H9 (cell line): Measurements from ENCODE around the gene CAPN2. TPM values are rescaled to one million over a fixed set of nuclear protein-coding genes. Genes with fewer than 3 reads are reported as not detected.
A peak's percentile ranks its signal among the peaks of the same experiment; 100 is the strongest.

Experiments used
- DNase-seq: peaks from one replicate; pipeline ENCODE4 v3.0.0-alpha.2; 2017
- H2AFZ ChIP-seq: one replicate; pipeline ENCODE4 v1.6.1; 2013; ENCODE audit warnings: mild to moderate bottlenecking, low read length, control low read depth, moderate library complexity
- H2AK5ac ChIP-seq: 2 replicates; pipeline ENCODE4 v1.6.1; 2013; ENCODE audit warnings: low read length, control low read depth, mixed read lengths; ENCODE audit not compliant: insufficient read length
- H2BK120ac ChIP-seq: one replicate; pipeline ENCODE4 v1.6.1; 2013; ENCODE audit warnings: low read depth, mild to moderate bottlenecking, low read length, control low read depth, inconsistent platforms; ENCODE audit not compliant: poor library complexity, severe bottlenecking
- H2BK12ac ChIP-seq: 2 replicates; pipeline ENCODE4 v1.6.1; 2013; ENCODE audit warnings: low read length, control low read depth, mixed read lengths, low read depth; ENCODE audit not compliant: insufficient read length
- H2BK15ac ChIP-seq: 2 replicates; pipeline ENCODE4 v1.6.1; 2013; ENCODE audit warnings: low read depth, low read length, control low read depth
- H2BK20ac ChIP-seq: one replicate; pipeline ENCODE4 v1.6.1; 2013; ENCODE audit warnings: low read depth, mild to moderate bottlenecking, low read length, control low read depth, inconsistent platforms; ENCODE audit not compliant: poor library complexity, severe bottlenecking
- H2BK5ac ChIP-seq: 2 replicates; pipeline ENCODE4 v1.6.1; 2013; ENCODE audit warnings: low read length, control low read depth, mixed read lengths; ENCODE audit not compliant: insufficient read length
- H3K14ac ChIP-seq: 2 replicates; pipeline ENCODE4 v1.6.1; 2013; ENCODE audit warnings: low read length, control low read depth; ENCODE audit not compliant: insufficient read depth
- H3K18ac ChIP-seq: 2 replicates; pipeline ENCODE4 v1.6.1; 2013; ENCODE audit warnings: low read depth, mild to moderate bottlenecking, mixed read lengths, low read length, control low read depth; ENCODE audit not compliant: insufficient read length
- H3K23ac ChIP-seq: 2 replicates; pipeline ENCODE4 v1.6.1; 2013; ENCODE audit warnings: low read length, control low read depth, mixed read lengths, low read depth; ENCODE audit not compliant: insufficient read length
- H3K23me2 ChIP-seq: 2 replicates; pipeline ENCODE4 v1.6.1; 2013; ENCODE audit warnings: low read depth, mild to moderate bottlenecking, mixed read lengths, low read length, control low read depth; ENCODE audit not compliant: insufficient read length, poor library complexity, severe bottlenecking
- H3K27ac ChIP-seq: 2 replicates; pipeline ENCODE4 v1.5.1; 2013; ENCODE audit warnings: low read length, control low read depth, mixed read lengths, low read depth; ENCODE audit not compliant: insufficient read length
- H3K27me3 ChIP-seq: 2 replicates; pipeline ENCODE4 v1.6.1; 2013; ENCODE audit warnings: low read length, control low read depth, inconsistent platforms; ENCODE audit not compliant: insufficient read depth
- H3K4ac ChIP-seq: 2 replicates; pipeline ENCODE4 v1.6.1; 2013; ENCODE audit warnings: low read depth, mild to moderate bottlenecking, control low read depth, inconsistent platforms, low read length, moderate library complexity
- H3K4me1 ChIP-seq: 2 replicates; pipeline ENCODE4 v1.6.1; 2013; ENCODE audit warnings: low read length, control low read depth, inconsistent platforms; ENCODE audit not compliant: insufficient read depth
- H3K4me2 ChIP-seq: 2 replicates; pipeline ENCODE4 v1.6.1; 2013; ENCODE audit warnings: low read length, control low read depth, mixed read lengths; ENCODE audit not compliant: insufficient read length, insufficient read depth
- H3K56ac ChIP-seq: 2 replicates; pipeline ENCODE4 v1.6.1; 2013; ENCODE audit warnings: low read depth, mild to moderate bottlenecking, mixed read lengths, low read length, control low read depth; ENCODE audit not compliant: insufficient read length
- H3K79me1 ChIP-seq: 2 replicates; pipeline ENCODE4 v1.6.1; 2013; ENCODE audit warnings: low read depth, mild to moderate bottlenecking, moderate library complexity, low read length, control low read depth, inconsistent platforms; ENCODE audit not compliant: insufficient read depth, poor library complexity, severe bottlenecking
- H3K79me2 ChIP-seq: 2 replicates; pipeline ENCODE4 v1.6.1; 2013; ENCODE audit warnings: low read length, control low read depth, inconsistent platforms; ENCODE audit not compliant: insufficient read depth
- H3K9ac ChIP-seq: 2 replicates; pipeline ENCODE4 v1.6.1; 2013; ENCODE audit warnings: low read length, control low read depth, mixed read lengths; ENCODE audit not compliant: insufficient read length; ENCODE audit errors: extremely low read depth
- H3K9me3 ChIP-seq: one replicate; pipeline ENCODE4 v1.6.1; 2013; ENCODE audit warnings: low read depth, low read length, inconsistent platforms; ENCODE audit not compliant: control insufficient read depth
- H3T11ph ChIP-seq: one replicate; pipeline ENCODE4 v1.6.1; 2013; ENCODE audit warnings: mild to moderate bottlenecking, low read length, control low read depth, inconsistent platforms
- H4K20me1 ChIP-seq: one replicate; pipeline ENCODE4 v1.6.1; 2013; ENCODE audit not compliant: control insufficient read depth, insufficient read length, insufficient read depth
- H4K5ac ChIP-seq: 2 replicates; pipeline ENCODE4 v1.6.1; 2013; ENCODE audit warnings: low read depth, mild to moderate bottlenecking, mixed read lengths, low read length, control low read depth; ENCODE audit not compliant: insufficient read length
- H4K8ac ChIP-seq: replicated peaks from 2 replicates; pipeline ENCODE4 v1.6.1; 2013; ENCODE audit warnings: low read length, control low read depth, mixed read lengths, low read depth; ENCODE audit not compliant: insufficient read length
- H4K91ac ChIP-seq: 2 replicates; pipeline ENCODE4 v1.6.1; 2013; ENCODE audit warnings: low read depth, mild to moderate bottlenecking, moderate library complexity, mixed read lengths, low read length, control low read depth; ENCODE audit not compliant: insufficient read length
- H3K27ac Mint-ChIP-seq, 3 experiments: 2 replicates in 2 of 3; 3 replicates in 1 of 3; pipeline ENCODE4 v1.8.0; 2020 to 2021; ENCODE audit warnings: mixed read lengths in 3 of 3, mild to moderate bottlenecking in 1 of 3, moderate library complexity in 1 of 3
- H3K27me3 Mint-ChIP-seq: 2 replicates; pipeline ENCODE4 v1.8.0; 2021; ENCODE audit warnings: low read depth, mild to moderate bottlenecking, moderate library complexity, mixed read lengths
- H3K36me3 Mint-ChIP-seq, 3 experiments: 2 replicates in 2 of 3; 3 replicates in 1 of 3; pipeline ENCODE4 v1.8.0; 2020 to 2021; ENCODE audit warnings: low read depth in 3 of 3, mixed read lengths in 3 of 3; ENCODE audit not compliant: insufficient read depth in 1 of 3
- H3K4me1 Mint-ChIP-seq, 2 experiments: 2 replicates each; pipeline ENCODE4 v1.8.0; 2020; ENCODE audit warnings: mixed read lengths in 2 of 2
- H3K4me3 Mint-ChIP-seq, 2 experiments: 2 replicates in 1 of 2; 3 replicates in 1 of 2; pipeline ENCODE4 v1.8.0; 2020 to 2021; ENCODE audit warnings: mild to moderate bottlenecking in 2 of 2, mixed read lengths in 2 of 2, moderate library complexity in 1 of 2
- H3K9me3 Mint-ChIP-seq, 2 experiments: 2 replicates in 1 of 2; 3 replicates in 1 of 2; pipeline ENCODE4 v1.8.0; 2020; ENCODE audit warnings: mild to moderate bottlenecking in 2 of 2, mixed read lengths in 2 of 2, moderate library complexity in 1 of 2
- CTCF ChIP-seq: fragments of 200-600 bp; sonication (generic); conservative IDR thresholded peaks from 3 replicates; pipeline ENCODE4 v1.8.0; 2021; ENCODE audit warnings: antibody characterized with exemption, mild to moderate bottlenecking
- WGBS: extraction: QIAGEN DNeasy Blood & Tissue Kit; methylation state at CpG from one replicate; pipeline ENCODE4 v1.1.7; 2013; ENCODE audit warnings: missing lambda C conversion rate, low lambda C conversion rate, mixed read lengths; ENCODE audit not compliant: insufficient read length; ENCODE audit errors: extremely low coverage; 5-methylcytosine and 5-hydroxymethylcytosine counted together
- total RNA-seq: library from RNA; stranded (reverse); gene quantifications from 2 replicates; pipeline ENCODE4 v1.2.1, GENCODE V29; 2021

The CAPN2 gene
- total RNA-seq, 1 experiment from 2014 or later, result 32.2 TPM

GRCh38 chr1:223708651-223709268, 3.6 kb upstream of the CAPN2 start:
- Mint-ChIP-seq H3K36me3 (no peaks in the 10 kb centered on the region), H3K9me3 (no peaks in the 10 kb centered on the region), H3K27me3 (peaks cover 41% of the 10 kb centered on the region), H3K4me3 (no peak overlapping the region), H3K27ac (peak overlapping the region in 2 of 3 experiments; percentile 32 to 47; a peak in 2 of 7 replicates), H3K4me1 (peaks cover 27 to 32% of the 10 kb centered on the region in 2 experiments)
- no peak for DNase-seq
- Histone ChIP-seq H3K9me3 (no peaks in the 10 kb centered on the region), H3K4ac (no peak overlapping the region), H3K23me2 (peaks cover 6% of the 10 kb centered on the region), H3K4me1 (no peaks in the 10 kb centered on the region), H3K56ac (no peak overlapping the region), H2BK15ac (no peak overlapping the region), H3K27ac (no peak overlapping the region), H3K4me2 (no peak overlapping the region), H4K91ac (no peak overlapping the region), H2BK120ac (no peak overlapping the region), H4K8ac (no peak overlapping the region), H2BK12ac (no peak overlapping the region), H3K27me3 (peaks cover 4% of the 10 kb centered on the region; the same call in 1 of the 2 replicates), H2BK5ac (no peak overlapping the region), H3K79me1 (no peaks in the 10 kb centered on the region), H2AFZ (no peak overlapping the region), H4K20me1 (no peaks in the 10 kb centered on the region), H3K23ac (no peak overlapping the region), H3K18ac (no peak overlapping the region), H4K5ac (no peak overlapping the region), H2BK20ac (no peak overlapping the region), H3K9ac (no peak overlapping the region), H3K14ac (no peak overlapping the region), H2AK5ac (no peak overlapping the region), H3K79me2 (no peaks in the 10 kb centered on the region), H3T11ph (no peak overlapping the region)
- no CpG with 5 or more reads among the region's 3 CpGs for WGBS
- no peak for TF ChIP-seq CTCF
